Kidney (tissue), 14 donors: ENCODE results near the gene CRHR2. TPM values are rescaled to one million over a fixed set of nuclear protein-coding genes. Genes with fewer than 3 reads are reported as not detected.

Experiments used
- DNase-seq, 5 donors: peaks; one replicate each; pipeline ENCODE4 v3.0.0-alpha.2; 2013 to 2020
- FAIRE-seq: peaks from 2 replicates; lab custom pipeline; 2012; peaks lifted over from hg19 to GRCh38; lab: Jason Lieb, UNC
- H3K27ac ChIP-seq, 2 donors: one replicate each; pipeline ENCODE4 v1.7.0; 2013; ENCODE audit warnings: low read depth in 2 of 2, low read length in 2 of 2, inconsistent platforms in 1 of 2
- H3K27me3 ChIP-seq: one replicate; pipeline ENCODE4 v1.7.1; 2013; ENCODE audit warnings: low read length, inconsistent platforms; ENCODE audit not compliant: control insufficient read depth, insufficient read depth
- H3K36me3 ChIP-seq, 3 donors: one replicate each; pipeline versions ENCODE4 v1.7.0 to v1.7.1; 2013; ENCODE audit warnings: low read length in 3 of 3, control low read depth in 1 of 3, inconsistent platforms in 1 of 3; ENCODE audit not compliant: insufficient read depth in 3 of 3, control insufficient read depth in 2 of 3
- H3K4me1 ChIP-seq, 3 donors: one replicate each; pipeline versions ENCODE4 v1.7.0 to v1.7.1; 2013; ENCODE audit warnings: low read length in 3 of 3, inconsistent platforms in 1 of 3, low read depth in 1 of 3; ENCODE audit not compliant: control insufficient read depth in 2 of 3, insufficient read depth in 2 of 3
- H3K4me3 ChIP-seq, 3 donors: one replicate each; pipeline versions ENCODE4 v1.7.0 to v1.8.1; 2013; ENCODE audit warnings: low read length in 3 of 3, control low read depth in 1 of 3, inconsistent platforms in 1 of 3
- H3K9ac ChIP-seq, 3 donors: one replicate each; pipeline versions ENCODE4 v1.7.0 to v1.7.1; 2013; ENCODE audit warnings: low read length in 3 of 3, control low read depth in 1 of 3, inconsistent platforms in 1 of 3
- H3K9me3 ChIP-seq, 3 donors: one replicate each; pipeline versions ENCODE4 v1.7.0 to v1.7.1; 2013; ENCODE audit warnings: low read length in 3 of 3, control low read depth in 1 of 3, inconsistent platforms in 1 of 3; ENCODE audit not compliant: control insufficient read depth in 2 of 3, insufficient read depth in 1 of 3
- CTCF ChIP-seq: IDR thresholded peaks from 3 replicates; pipeline ENCODE4 v1.5.1; 2012; ENCODE audit warnings: mild to moderate bottlenecking, moderate library complexity, borderline replicate concordance; ENCODE audit not compliant: insufficient read depth; ENCODE audit errors: extremely low read depth
- intact Hi-C: fragments of 100-400 bp; cut with DNase I; formaldehyde crosslinking; loops from one replicate; pipeline ENCODE4 v1.11.1; 2022
- polyA plus RNA-seq: library from polyadenylated mRNA; stranded (reverse); fragments of 350-450 nt; fragmentation: Illumina TruSeq; extraction: RNeasy Lipid Tissue Mini Kit (QIAGEN cat#74804); gene quantifications from one replicate; pipeline ENCODE4 v1.2.3, GENCODE V29; 2014; ENCODE audit warnings: low read depth, low replicate concordance; ENCODE audit not compliant: insufficient read depth
- total RNA-seq: library from RNA; stranded (reverse); fragmentation: NEBNext Ultra II Directional; extraction: Animal tissue kit (Norgen Biotek cat#: 25700); gene quantifications from one replicate; pipeline ENCODE4 v1.2.1, GENCODE V29; 2021
- donor health status: control.
- donor health status: control.
- donor health status: control.
- donor health status: control.
- donor health status: control.
- donor health status: DM: yes; HTN: yes; CAD: no.
- donor health status: Normal renal cell carcinoma (clear cell type).

Gene CRHR2
- total and polyA plus RNA-seq, 2 donors from 2014 or later: not detected

- TF ChIP-seq CTCF: no peak
- no peak for FAIRE-seq
- Histone ChIP-seq H3K36me3 (no peaks in the 10 kb centered on the region), H3K27me3 (no peaks in the 10 kb centered on the region), H3K4me3 (no peak overlapping the region), H3K27ac (no peak overlapping the region), H3K9me3 (no peaks in the 10 kb centered on the region), H3K9ac (no peak overlapping the region), H3K4me1 (no peaks in the 10 kb centered on the region)
- DNase-seq: peak in 1 of 5 donors; percentile 38
- intact Hi-C loops: no loop called here
Observed at GRCh38 chr7:30705596-30705995, 23.3 kb upstream of the CRHR2 start.

- Histone ChIP-seq H3K36me3 (no peaks in the 10 kb centered on the region), H3K27me3 (no peaks in the 10 kb centered on the region), H3K27ac (no peak overlapping the region), H3K4me1 (no peaks in the 10 kb centered on the region), H3K9ac (no peak overlapping the region), H3K9me3 (no peaks in the 10 kb centered on the region), H3K4me3 (no peak overlapping the region)
- DNase-seq (peak in 1 of 5 donors; percentile 35), FAIRE-seq (no peak)
- no peak for TF ChIP-seq CTCF
- intact Hi-C loops: no loop called here
Observed at GRCh38 chr7:30705008-30705407, 22.8 kb upstream of the CRHR2 start.

GRCh38 chr7:30703756-30704155 is 21.5 kb upstream of the CRHR2 start:
- DNase-seq (peak in 1 of 5 donors; percentile 6), FAIRE-seq (no peak)
- intact Hi-C loops: no loop called here
- H3K36me3 ChIP-seq: no peaks in the 10 kb centered on the region
- no peaks in the 10 kb centered on the region for H3K4me1 ChIP-seq
- TF ChIP-seq CTCF: no peak
- H3K27ac ChIP-seq: no peak overlapping the region
- H3K4me3 ChIP-seq: no peak overlapping the region
- H3K27me3 ChIP-seq: no peaks in the 10 kb centered on the region
- no peaks in the 10 kb centered on the region for H3K9me3 ChIP-seq
- no peak overlapping the region for H3K9ac ChIP-seq

- H3K9ac ChIP-seq: no peak overlapping the region
- no peaks in the 10 kb centered on the region for H3K36me3 ChIP-seq
- no peaks in the 10 kb centered on the region for H3K27me3 ChIP-seq
- FAIRE-seq (no peak), DNase-seq (no peak)
- intact Hi-C loops: no loop called here
- no peak overlapping the region for H3K4me3 ChIP-seq
- H3K4me1 ChIP-seq: no peaks in the 10 kb centered on the region
- no peak for TF ChIP-seq CTCF
- H3K27ac ChIP-seq: no peak overlapping the region
- H3K9me3 ChIP-seq: no peaks in the 10 kb centered on the region
Observed at GRCh38 chr7:30702200-30702599, 19.9 kb upstream of the CRHR2 start.
